ENCODE measurements around the gene FKBP8. TPM values are rescaled to one million over a fixed set of nuclear protein-coding genes. Genes with fewer than 3 reads are reported as not detected.
A peak's percentile ranks its signal among the peaks of the same experiment; 100 is the strongest.

The FKBP8 gene
- total and polyA plus RNA-seq, 2 of the 4 experiments (the other 2 are of a cell fraction) = 153 to 289 TPM

- Histone ChIP-seq H3K9me1 (ENCODE audit: insufficient read depth, low read length) (peaks cover 4% of the 10 kb centered on the region; the same call in 1 of the 2 replicates), H2AK5ac (ENCODE audit: low read depth, low read length) (no peak overlapping the region), H4K5ac (ENCODE audit: low read depth, low read length) (no peak overlapping the region), H3K79me1 (ENCODE audit: low read depth in 1 of 2, low read length in 2 of 2) (peaks cover 6 to 20% of the 10 kb centered on the region in 2 experiments; a peak in 3 of 4 replicates), H3K4me3 (ENCODE audit: insufficient read depth, low read depth, low read length) (no peak overlapping the region), H4K91ac (ENCODE audit: insufficient read depth, low read depth, low read length) (no peak overlapping the region), H2AFZ (replicated peaks; ENCODE audit: low read length, poor library complexity) (peak overlapping the region; percentile 100), H2AK9ac (replicated peaks; ENCODE audit: low read depth, low read length, poor library complexity) (no peak overlapping the region), H2BK20ac (ENCODE audit: low read depth, low read length) (no peak overlapping the region), H2BK5ac (ENCODE audit: low read depth, low read length, poor library complexity, severe bottlenecking) (no peak overlapping the region), H3K18ac (ENCODE audit: low read depth, low read length) (no peak overlapping the region), H2BK15ac (ENCODE audit: low read depth, low read length) (no peak overlapping the region), H3K36me3 (ENCODE audit: control insufficient read depth, insufficient read depth, low read length) (peaks cover 4% of the 10 kb centered on the region), H3K23ac (ENCODE audit: low read depth, low read length) (0 out of 2 replicates have a peak overlapping the region, but pooled peaks have one; percentile 9), H3K56ac (ENCODE audit: extremely low read depth, insufficient read depth, low read length) (no peak overlapping the region), H3K27ac (ENCODE audit: insufficient read depth, low read length) (no peak overlapping the region), H4K8ac (ENCODE audit: low read depth in 2 of 2, low read length in 2 of 2) (peak overlapping the region; percentile 9 to 46; a peak in 3 of 4 replicates), H3K4me2 (ENCODE audit: low read depth, low read length) (no peak overlapping the region), H3K9me3 (ENCODE audit: control insufficient read depth, insufficient read depth, low read length) (no peaks in the 10 kb centered on the region), H3K4ac (ENCODE audit: low read depth, low read length) (no peak overlapping the region), H3K27me3 (ENCODE audit: control insufficient read depth, insufficient read depth, low read length) (peaks cover 2% of the 10 kb centered on the region; the same call in 1 of the 2 replicates), H4K20me1 (ENCODE audit: insufficient read depth, low read length) (peaks cover 6% of the 10 kb centered on the region), H2BK120ac (ENCODE audit: low read depth, low read length) (no peak overlapping the region), H3K14ac (replicated peaks; ENCODE audit: low read depth, low read length) (no peak overlapping the region), H3K9ac (ENCODE audit: low read depth, low read length) (no peak overlapping the region), H3K4me1 (ENCODE audit: control insufficient read depth, insufficient read depth, low read length) (peaks cover 5% of the 10 kb centered on the region)
- DNase-seq = no peak
- intact Hi-C loops (cut with micrococcal nuclease) = loop anchor here (5.0 kb wide), 2 partner anchors 245 to 330 kb away; partner anchors contain the start of genes COPE, DDX49 and UPF1
- TF ChIP-seq, protein P1, sequence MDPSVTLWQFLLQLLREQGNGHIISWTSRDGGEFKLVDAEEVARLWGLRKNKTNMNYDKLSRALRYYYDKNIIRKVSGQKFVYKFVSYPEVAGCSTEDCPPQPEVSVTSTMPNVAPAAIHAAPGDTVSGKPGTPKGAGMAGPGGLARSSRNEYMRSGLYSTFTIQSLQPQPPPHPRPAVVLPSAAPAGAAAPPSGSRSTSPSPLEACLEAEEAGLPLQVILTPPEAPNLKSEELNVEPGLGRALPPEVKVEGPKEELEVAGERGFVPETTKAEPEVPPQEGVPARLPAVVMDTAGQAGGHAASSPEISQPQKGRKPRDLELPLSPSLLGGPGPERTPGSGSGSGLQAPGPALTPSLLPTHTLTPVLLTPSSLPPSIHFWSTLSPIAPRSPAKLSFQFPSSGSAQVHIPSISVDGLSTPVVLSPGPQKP (IDR thresholded peaks at IDR 0.05; ENCODE audit: borderline replicate concordance, low read depth, low read length) = no peak
- TF ChIP-seq POLR2A (IDR thresholded peaks at IDR 0.05; ENCODE audit: low read depth, low read length) (no peak), MAFK (IDR thresholded peaks at IDR 0.05; ENCODE audit: low read depth, low read length) (no peak), SMC3 (IDR thresholded peaks at IDR 0.05; ENCODE audit: low read depth, low read length) (no peak), RFX5 (IDR thresholded peaks at IDR 0.05; ENCODE audit: low read depth, low read length) (no peak), BHLHE40 (IDR thresholded peaks at IDR 0.05; ENCODE audit: low read depth, low read length) (no peak), MXI1 (IDR thresholded peaks at IDR 0.05; ENCODE audit: borderline replicate concordance, low read depth, low read length) (no peak), NFE2L2 (IDR thresholded peaks at IDR 0.05; ENCODE audit: low read depth, low read length) (no peak), MAZ (IDR thresholded peaks at IDR 0.05; ENCODE audit: borderline replicate concordance, low read depth, low read length) (no peak), RCOR1 (IDR thresholded peaks at IDR 0.05; ENCODE audit: insufficient replicate concordance, low read length) (no peak), RAD21 (IDR thresholded peaks at IDR 0.05; ENCODE audit: low read length) (no peak), CHD1 (IDR thresholded peaks at IDR 0.05; ENCODE audit: low read depth, low read length) (no peak), CEBPB (IDR thresholded peaks at IDR 0.05; ENCODE audit: low read depth, low read length) (no peak)
- TF ChIP-seq, protein P2, sequence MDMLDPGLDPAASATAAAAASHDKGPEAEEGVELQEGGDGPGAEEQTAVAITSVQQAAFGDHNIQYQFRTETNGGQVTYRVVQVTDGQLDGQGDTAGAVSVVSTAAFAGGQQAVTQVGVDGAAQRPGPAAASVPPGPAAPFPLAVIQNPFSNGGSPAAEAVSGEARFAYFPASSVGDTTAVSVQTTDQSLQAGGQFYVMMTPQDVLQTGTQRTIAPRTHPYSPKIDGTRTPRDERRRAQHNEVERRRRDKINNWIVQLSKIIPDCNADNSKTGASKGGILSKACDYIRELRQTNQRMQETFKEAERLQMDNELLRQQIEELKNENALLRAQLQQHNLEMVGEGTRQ (IDR thresholded peaks at IDR 0.05; ENCODE audit: low read depth, low read length) = no peak
- TF ChIP-seq, protein P3, sequence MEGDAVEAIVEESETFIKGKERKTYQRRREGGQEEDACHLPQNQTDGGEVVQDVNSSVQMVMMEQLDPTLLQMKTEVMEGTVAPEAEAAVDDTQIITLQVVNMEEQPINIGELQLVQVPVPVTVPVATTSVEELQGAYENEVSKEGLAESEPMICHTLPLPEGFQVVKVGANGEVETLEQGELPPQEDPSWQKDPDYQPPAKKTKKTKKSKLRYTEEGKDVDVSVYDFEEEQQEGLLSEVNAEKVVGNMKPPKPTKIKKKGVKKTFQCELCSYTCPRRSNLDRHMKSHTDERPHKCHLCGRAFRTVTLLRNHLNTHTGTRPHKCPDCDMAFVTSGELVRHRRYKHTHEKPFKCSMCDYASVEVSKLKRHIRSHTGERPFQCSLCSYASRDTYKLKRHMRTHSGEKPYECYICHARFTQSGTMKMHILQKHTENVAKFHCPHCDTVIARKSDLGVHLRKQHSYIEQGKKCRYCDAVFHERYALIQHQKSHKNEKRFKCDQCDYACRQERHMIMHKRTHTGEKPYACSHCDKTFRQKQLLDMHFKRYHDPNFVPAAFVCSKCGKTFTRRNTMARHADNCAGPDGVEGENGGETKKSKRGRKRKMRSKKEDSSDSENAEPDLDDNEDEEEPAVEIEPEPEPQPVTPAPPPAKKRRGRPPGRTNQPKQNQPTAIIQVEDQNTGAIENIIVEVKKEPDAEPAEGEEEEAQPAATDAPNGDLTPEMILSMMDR (conservative IDR thresholded peaks at IDR 0.05; ENCODE audit: low read depth, low read length) = no peak
- no TSS peak for BruUV-seq (replicated peaks)
- CTCF ChIA-PET = no interaction called here
- POLR2A ChIA-PET (ENCODE audit: unreplicated experiment) = interaction anchor here (0.6 kb wide), 1 partner anchor 254 kb away, joined by 5 read pairs; no protein-coding TSS in a partner anchor
- no peak for ATAC-seq (ENCODE audit: low read depth)
- WGBS, 2 experiments (ENCODE audit: extremely low coverage in 2 of 2, insufficient read length in 1 of 2) = 94% methylated on average over 8 of the region's 12 CpGs; no CpG with 5 or more reads in 1 of the 2 experiments
- dilution Hi-C loops (cut with HindIII; ENCODE audit: low sequenced_read_pairs, unreplicated experiment) = no loop called here
- in situ Hi-C loops (cut with MboI; ENCODE audit: low sequenced_read_pairs) = no loop called here
These were observed 44.2 kb upstream of the FKBP8 start for GRCh38 chr19:18587561-18587960.

All from IMR-90 (cell line).